Coronary artery (tissue), 2 donors: ENCODE results near the gene TRIM54.

Source experiments
- DNase-seq: peaks from one replicate; pipeline ENCODE4 v3.0.0-alpha.2; 2017; ENCODE audit warnings: low spot score
- H3K27ac ChIP-seq, 2 donors: fragments of 200-600 bp; sonication (generic); one replicate each; pipeline ENCODE4 v1.5.1; 2016 to 2019
- H3K4me3 ChIP-seq: fragments of 200-600 bp; sonication (generic); 2 replicates; pipeline ENCODE4 v1.5.1; 2016; ENCODE audit warnings: mild to moderate bottlenecking, moderate library complexity
- TF ChIP-seq, protein P1 (sequence below): fragments of 200-600 bp; sonication (generic); IDR thresholded peaks from one replicate; pipeline ENCODE4 v1.5.1; 2019; ENCODE audit warnings: antibody characterized with exemption

TRIM54 gene

DNA sequence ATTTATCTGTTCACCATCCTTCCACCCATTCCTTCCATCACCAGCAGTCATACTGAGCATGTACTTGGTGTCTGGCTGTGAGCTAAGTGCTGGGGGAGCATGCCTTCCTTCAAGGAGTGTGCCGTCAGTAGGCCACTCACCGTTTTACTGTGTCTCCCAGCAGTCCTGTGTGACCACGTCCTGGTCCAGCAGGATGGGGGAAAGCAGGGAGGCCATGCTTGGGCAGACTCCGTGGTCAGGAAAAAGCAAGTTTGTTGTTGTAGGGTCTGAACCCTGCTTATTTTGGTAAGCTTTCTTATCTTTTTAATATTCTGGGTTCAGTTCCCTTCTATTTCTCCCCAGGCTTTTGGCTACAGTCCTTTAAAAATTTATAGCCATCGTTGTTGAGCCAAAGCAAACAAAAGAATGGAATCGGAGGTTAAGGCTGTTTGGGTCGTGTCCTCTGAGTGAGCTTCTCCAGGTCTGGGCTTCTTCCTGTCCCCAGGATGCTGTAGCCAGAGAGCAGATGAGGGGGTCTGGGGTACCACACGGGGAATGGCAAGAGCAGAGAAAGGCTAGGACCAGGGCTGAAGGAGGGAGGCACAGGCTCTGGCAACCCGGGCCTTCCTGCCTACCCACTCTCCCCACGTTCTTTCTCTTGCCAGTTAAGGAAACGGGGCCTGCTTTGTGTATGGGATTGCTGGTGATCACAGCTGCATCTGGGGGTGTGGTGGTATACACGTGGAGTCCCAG, 32.9 kb upstream of the TRIM54 start:
- TF ChIP-seq, protein P1, sequence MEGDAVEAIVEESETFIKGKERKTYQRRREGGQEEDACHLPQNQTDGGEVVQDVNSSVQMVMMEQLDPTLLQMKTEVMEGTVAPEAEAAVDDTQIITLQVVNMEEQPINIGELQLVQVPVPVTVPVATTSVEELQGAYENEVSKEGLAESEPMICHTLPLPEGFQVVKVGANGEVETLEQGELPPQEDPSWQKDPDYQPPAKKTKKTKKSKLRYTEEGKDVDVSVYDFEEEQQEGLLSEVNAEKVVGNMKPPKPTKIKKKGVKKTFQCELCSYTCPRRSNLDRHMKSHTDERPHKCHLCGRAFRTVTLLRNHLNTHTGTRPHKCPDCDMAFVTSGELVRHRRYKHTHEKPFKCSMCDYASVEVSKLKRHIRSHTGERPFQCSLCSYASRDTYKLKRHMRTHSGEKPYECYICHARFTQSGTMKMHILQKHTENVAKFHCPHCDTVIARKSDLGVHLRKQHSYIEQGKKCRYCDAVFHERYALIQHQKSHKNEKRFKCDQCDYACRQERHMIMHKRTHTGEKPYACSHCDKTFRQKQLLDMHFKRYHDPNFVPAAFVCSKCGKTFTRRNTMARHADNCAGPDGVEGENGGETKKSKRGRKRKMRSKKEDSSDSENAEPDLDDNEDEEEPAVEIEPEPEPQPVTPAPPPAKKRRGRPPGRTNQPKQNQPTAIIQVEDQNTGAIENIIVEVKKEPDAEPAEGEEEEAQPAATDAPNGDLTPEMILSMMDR = no peak
- DNase-seq = no peak
- Histone ChIP-seq H3K4me3 (no peak overlapping the region), H3K27ac (no peak overlapping the region)

DNA sequence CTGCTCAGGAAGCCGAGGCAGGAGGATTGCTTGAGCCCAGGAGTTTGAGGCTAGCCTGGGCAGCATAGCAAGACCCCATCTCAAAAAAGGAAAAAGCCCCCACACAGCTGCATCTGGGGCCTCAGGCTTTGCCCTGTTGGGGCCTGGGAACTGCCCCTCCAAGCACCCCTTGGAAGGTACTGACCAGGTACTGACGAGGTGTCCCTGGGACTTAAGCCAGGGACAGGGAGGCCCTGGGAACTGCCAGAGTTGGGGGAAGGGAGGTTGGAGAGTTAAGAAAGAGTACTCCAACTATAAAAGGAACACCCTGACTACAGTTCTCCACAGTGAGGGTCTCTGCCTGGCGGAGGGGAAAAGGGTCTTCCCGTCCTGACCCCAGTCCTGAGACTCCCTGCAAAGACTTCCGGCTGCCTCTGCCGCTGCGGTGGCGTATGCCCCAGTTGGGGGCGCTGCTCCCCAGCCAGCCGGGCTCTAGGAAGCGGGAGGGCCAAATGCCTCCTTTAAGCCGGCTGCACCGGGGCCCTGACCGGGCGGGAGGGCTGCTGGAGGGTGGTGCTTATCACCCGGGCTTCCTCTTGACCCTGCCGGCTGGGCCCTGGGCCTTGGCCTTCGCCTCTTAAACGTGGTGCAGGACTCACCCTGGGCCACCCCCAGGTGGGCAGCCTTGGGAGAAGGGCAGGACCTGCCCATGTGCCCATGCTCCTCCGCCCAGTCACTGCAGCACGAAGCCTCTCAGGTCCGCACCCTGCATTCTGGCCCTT, 32.2 kb upstream of the TRIM54 start:
- TF ChIP-seq, protein P1 = peak; percentile 32
- no peak overlapping the region for H3K4me3 ChIP-seq
- no peak for DNase-seq
- H3K27ac ChIP-seq = no peak overlapping the region

DNA sequence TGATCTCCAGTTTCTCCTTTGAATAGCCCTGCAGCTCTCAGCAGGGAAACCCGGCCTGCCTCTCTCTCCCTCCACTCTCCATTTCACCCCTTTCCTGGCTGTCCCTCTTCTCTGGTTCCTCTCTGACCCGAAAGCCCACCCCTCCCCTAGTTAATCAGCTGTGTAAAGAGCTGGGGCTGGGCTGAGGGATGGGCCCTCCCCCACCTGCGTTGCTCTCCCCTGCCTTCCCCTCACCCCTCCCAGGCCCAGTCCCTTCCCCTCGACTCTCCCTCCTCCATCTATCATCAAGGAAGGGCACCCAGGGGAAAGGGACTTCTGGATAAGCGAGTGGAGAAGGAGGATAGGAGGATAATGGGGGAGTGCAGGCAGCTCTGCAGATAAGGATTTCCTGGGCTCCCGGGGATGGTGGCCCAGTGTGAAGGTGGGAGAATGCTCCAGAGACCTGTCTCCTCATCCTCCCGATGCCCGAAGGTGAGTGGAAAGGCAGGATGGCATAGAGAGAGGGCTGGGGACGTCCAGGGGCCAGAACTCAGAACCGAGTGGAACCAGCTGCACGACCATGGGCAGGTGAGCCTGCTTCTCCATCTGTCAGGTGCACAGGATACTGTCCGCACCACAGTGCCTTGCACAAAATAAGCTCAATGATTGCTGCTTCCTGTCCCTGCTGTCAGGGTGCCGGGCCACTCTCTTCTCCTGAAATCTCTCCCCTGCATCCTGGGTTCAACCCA, 31.4 kb upstream of the TRIM54 start:
- no peak for DNase-seq
- TF ChIP-seq, protein P1 = no peak
- H3K4me3 ChIP-seq = no peak overlapping the region

DNA sequence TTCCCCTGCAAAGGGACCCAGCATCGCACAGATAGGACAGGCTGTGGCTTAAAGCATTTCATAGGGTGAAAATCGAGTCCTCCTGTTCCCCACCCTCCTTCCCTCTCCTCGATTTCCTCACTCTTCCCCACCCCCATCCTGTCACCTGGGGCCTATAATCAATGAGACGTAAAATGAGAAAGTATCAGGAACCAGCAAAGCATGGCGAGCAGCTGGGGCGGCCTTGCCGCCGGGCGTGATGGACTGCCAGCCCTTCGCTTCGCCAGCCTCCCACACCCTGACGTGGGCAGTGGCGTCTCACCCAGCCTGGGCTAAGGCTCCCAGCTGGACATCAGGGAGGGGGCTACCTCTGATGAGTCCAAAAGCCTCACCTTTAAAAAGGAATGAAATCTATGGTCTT, 30.5 kb upstream of the TRIM54 start:
- no peak overlapping the region for H3K27ac ChIP-seq
- TF ChIP-seq, protein P1 = no peak
- DNase-seq = no peak
- no peak overlapping the region for H3K4me3 ChIP-seq

More for the DNA sequence above, 31.4 kb upstream of the TRIM54 start:
- H3K27ac ChIP-seq = no peak overlapping the region

DNA sequence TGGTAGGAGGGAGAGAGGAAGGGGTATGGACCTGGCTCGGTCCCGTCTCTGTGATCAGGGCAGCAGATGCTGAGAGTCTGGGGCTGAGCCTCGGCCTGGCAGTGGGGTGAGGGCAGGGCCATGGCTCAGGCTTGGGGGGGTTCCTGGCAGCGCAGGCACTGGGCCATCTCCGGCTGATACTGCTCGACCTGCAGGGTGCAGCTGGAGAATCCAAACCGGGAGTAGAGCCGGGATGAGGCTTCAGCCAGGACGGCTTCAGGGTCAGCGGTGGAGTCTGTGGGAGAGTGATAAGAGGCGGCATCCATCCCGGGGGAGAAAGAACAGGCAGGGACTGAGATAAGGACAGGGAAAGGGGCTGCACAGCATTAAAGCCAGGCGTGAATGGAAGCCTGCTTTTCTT, 27.0 kb upstream of the TRIM54 start:
- TF ChIP-seq, protein P1 = no peak
- no peak for DNase-seq
- Histone ChIP-seq H3K4me3 (no peak overlapping the region), H3K27ac (peak overlapping the region in 1 of 2 donors; percentile 42)

DNA sequence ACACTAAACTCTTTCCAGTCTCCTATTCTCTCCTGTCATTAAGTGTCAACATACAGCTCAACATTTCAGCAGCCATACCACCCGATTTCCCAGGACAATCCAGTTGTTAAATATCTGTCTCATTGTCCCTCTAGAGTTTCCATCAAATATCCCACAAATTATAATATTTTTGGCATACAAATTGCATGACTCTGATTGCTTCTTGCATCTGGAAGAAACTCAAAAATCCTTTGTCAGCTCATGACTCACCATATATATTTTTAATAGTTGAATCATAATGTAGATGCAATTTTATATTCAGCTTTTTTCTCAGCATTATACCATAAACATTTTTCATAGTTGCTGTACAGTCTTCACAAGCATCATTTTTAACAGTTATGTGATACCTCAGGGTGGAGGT, 26.6 kb upstream of the TRIM54 start:
- peak overlapping the region in 1 of 2 donors; percentile 42 for H3K27ac ChIP-seq
- TF ChIP-seq, protein P1 = no peak
- DNase-seq = no peak

More for the DNA sequence above, 26.6 kb upstream of the TRIM54 start:
- H3K4me3 ChIP-seq = no peak overlapping the region
